Measurements from ENCODE around the gene CCNF.
A peak's percentile ranks its signal among the peaks of the same experiment; 100 is the strongest.

Gene CCNF

GRCh38 chr16:2468233-2468724 is 39.0 kb downstream of the CCNF start:
- peak; percentile 32 for ATAC-seq
- TF ChIP-seq, protein P1, sequence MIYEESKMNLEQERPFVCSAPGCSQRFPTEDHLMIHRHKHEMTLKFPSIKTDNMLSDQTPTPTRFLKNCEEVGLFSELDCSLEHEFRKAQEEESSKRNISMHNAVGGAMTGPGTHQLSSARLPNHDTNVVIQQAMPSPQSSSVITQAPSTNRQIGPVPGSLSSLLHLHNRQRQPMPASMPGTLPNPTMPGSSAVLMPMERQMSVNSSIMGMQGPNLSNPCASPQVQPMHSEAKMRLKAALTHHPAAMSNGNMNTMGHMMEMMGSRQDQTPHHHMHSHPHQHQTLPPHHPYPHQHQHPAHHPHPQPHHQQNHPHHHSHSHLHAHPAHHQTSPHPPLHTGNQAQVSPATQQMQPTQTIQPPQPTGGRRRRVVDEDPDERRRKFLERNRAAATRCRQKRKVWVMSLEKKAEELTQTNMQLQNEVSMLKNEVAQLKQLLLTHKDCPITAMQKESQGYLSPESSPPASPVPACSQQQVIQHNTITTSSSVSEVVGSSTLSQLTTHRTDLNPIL (CRISPR knock-in tag; IDR thresholded peaks at IDR 0.05; ENCODE audit: low read depth) = no peak

- TF ChIP-seq ZNF70 (CRISPR knock-in tag; IDR thresholded peaks at IDR 0.05) (no peak; the same call in 1 of the 2 replicates), TCF4 (CRISPR knock-in tag; IDR thresholded peaks at IDR 0.05; ENCODE audit: borderline replicate concordance) (no peak), CSRNP3 (CRISPR knock-in tag; IDR thresholded peaks at IDR 0.05) (no peak), ISL1 (CRISPR knock-in tag; IDR thresholded peaks at IDR 0.05) (no peak), ZNF8 (CRISPR knock-in tag; IDR thresholded peaks at IDR 0.05) (0 out of 2 replicates have a peak, but pooled peaks have one; percentile 12), ZFP3 (CRISPR knock-in tag; IDR thresholded peaks at IDR 0.05) (no peak), TSHZ2 (CRISPR knock-in tag; IDR thresholded peaks at IDR 0.05) (peak; percentile 28; the same call in 1 of the 2 replicates), SNAI2 (CRISPR knock-in tag; IDR thresholded peaks at IDR 0.05) (no peak)
- ATAC-seq = peak; percentile 17
These were observed 39.6 kb downstream of the CCNF start for GRCh38 chr16:2468725-2469398.

- TF ChIP-seq TOX (CRISPR knock-in tag; IDR thresholded peaks at IDR 0.05; ENCODE audit: borderline replicate concordance) = no peak
- TF ChIP-seq GLIS3 (CRISPR knock-in tag; IDR thresholded peaks at IDR 0.05) = no peak
- TF ChIP-seq, protein P2, sequence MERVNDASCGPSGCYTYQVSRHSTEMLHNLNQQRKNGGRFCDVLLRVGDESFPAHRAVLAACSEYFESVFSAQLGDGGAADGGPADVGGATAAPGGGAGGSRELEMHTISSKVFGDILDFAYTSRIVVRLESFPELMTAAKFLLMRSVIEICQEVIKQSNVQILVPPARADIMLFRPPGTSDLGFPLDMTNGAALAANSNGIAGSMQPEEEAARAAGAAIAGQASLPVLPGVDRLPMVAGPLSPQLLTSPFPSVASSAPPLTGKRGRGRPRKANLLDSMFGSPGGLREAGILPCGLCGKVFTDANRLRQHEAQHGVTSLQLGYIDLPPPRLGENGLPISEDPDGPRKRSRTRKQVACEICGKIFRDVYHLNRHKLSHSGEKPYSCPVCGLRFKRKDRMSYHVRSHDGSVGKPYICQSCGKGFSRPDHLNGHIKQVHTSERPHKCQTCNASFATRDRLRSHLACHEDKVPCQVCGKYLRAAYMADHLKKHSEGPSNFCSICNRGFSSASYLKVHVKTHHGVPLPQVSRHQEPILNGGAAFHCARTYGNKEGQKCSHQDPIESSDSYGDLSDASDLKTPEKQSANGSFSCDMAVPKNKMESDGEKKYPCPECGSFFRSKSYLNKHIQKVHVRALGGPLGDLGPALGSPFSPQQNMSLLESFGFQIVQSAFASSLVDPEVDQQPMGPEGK (CRISPR knock-in tag; IDR thresholded peaks at IDR 0.05; ENCODE audit: borderline replicate concordance) = no peak
- no peak for TF ChIP-seq RARB (CRISPR knock-in tag; IDR thresholded peaks at IDR 0.05)
- TF ChIP-seq ZFP30 (CRISPR knock-in tag; IDR thresholded peaks at IDR 0.05) = no peak
- TF ChIP-seq ZNF8 (CRISPR knock-in tag; IDR thresholded peaks at IDR 0.05) = no peak
- no peak for ATAC-seq
These were observed 40.4 kb downstream of the CCNF start for GRCh38 chr16:2469399-2470233.

DNA sequence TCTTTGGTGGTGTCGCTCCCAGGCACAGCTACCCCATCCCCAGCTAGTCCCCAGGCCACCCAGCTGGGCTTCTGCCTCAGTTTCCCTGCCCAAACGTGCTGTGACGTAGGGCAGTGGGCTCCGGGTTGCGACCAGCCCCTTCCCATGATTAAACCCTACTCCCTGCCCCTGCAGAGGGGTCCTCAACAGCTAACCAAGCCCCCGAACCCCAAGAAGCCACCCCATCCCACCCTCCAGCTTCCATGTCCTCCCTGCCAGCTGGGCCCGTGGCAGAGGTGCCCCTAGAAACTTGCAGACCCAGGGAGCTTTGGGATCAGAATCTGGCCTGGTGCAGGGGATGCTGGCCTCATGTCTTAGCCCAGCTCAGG is 41.0 kb downstream of the CCNF start:
- TF ChIP-seq ARNTL (CRISPR knock-in tag; IDR thresholded peaks at IDR 0.05; ENCODE audit: borderline replicate concordance, low read depth) (no peak), ZNF8 (CRISPR knock-in tag; IDR thresholded peaks at IDR 0.05) (no peak), BACH2 (CRISPR knock-in tag; IDR thresholded peaks at IDR 0.05; ENCODE audit: borderline replicate concordance) (no peak), ZFP30 (CRISPR knock-in tag; IDR thresholded peaks at IDR 0.05) (no peak), OSR1 (CRISPR knock-in tag; IDR thresholded peaks at IDR 0.05) (no peak), PPARA (CRISPR knock-in tag; IDR thresholded peaks at IDR 0.05; ENCODE audit: borderline replicate concordance) (no peak), RARB (CRISPR knock-in tag; IDR thresholded peaks at IDR 0.05) (no peak), ESRRG (CRISPR knock-in tag; IDR thresholded peaks at IDR 0.05) (no peak), TCF4 (CRISPR knock-in tag; IDR thresholded peaks at IDR 0.05; ENCODE audit: borderline replicate concordance) (no peak), SNAI2 (CRISPR knock-in tag; IDR thresholded peaks at IDR 0.05) (no peak), ZNF70 (CRISPR knock-in tag; IDR thresholded peaks at IDR 0.05) (no peak), ISL1 (CRISPR knock-in tag; IDR thresholded peaks at IDR 0.05) (no peak), CSRNP3 (CRISPR knock-in tag; IDR thresholded peaks at IDR 0.05) (no peak), CSDC2 (CRISPR knock-in tag; IDR thresholded peaks at IDR 0.05) (no peak)
- TF ChIP-seq, protein P2 (CRISPR knock-in tag; IDR thresholded peaks at IDR 0.05; ENCODE audit: borderline replicate concordance) = no peak
- TF ChIP-seq, protein P1 (CRISPR knock-in tag; IDR thresholded peaks at IDR 0.05; ENCODE audit: low read depth) = no peak
- ATAC-seq = no peak

Data from SK-N-SH treated with all-trans-retinoic acid at 6 μM for 48 hours (cell line).